ENCODE measurements around the gene ITPRIPL2. TPM values are rescaled to one million over a fixed set of nuclear protein-coding genes. Genes with fewer than 3 reads are reported as not detected.

The ITPRIPL2 gene
- total and polyA plus RNA-seq, 2 of the 13 experiments (the other 11 are each of a cell fraction or from before 2014, with no cell fraction given): 5.9 to 12.6 TPM

GRCh38 chr16:19130852-19131824, 17.4 kb downstream of the ITPRIPL2 start (continued):
- TF ChIP-seq XRCC5 (optimal IDR thresholded peaks at IDR 0.05; ENCODE audit: low read length): no peak
- TF ChIP-seq PLSCR1 (CRISPR knock-in tag; IDR thresholded peaks at IDR 0.05; ENCODE audit: borderline replicate concordance): no peak
- TF ChIP-seq ZSCAN20 (CRISPR knock-in tag; IDR thresholded peaks at IDR 0.05; ENCODE audit: borderline replicate concordance): no peak
- no peak for TF ChIP-seq HES4 (CRISPR knock-in tag; IDR thresholded peaks at IDR 0.05; ENCODE audit: borderline replicate concordance)
- TF ChIP-seq FOXA1 (IDR thresholded peaks at IDR 0.05): no peak
- TF ChIP-seq FOXA1 (CRISPR knock-in tag; IDR thresholded peaks at IDR 0.05): no peak
- peak; percentile 41 for TF ChIP-seq ZNF18 (CRISPR knock-in tag; IDR thresholded peaks at IDR 0.05; ENCODE audit: insufficient replicate concordance)
- TF ChIP-seq PHF21A (CRISPR knock-in tag; IDR thresholded peaks at IDR 0.05): peak; percentile 47; the same call in 1 of the 2 replicates
- TF ChIP-seq ESRRA (CRISPR knock-in tag; IDR thresholded peaks at IDR 0.05; ENCODE audit: low read depth): no peak
- 0 out of 2 replicates have a peak, but pooled peaks have one; percentile 4 for TF ChIP-seq HNF4A (CRISPR knock-in tag; IDR thresholded peaks at IDR 0.05)
- no peak for TF ChIP-seq KLF13 (CRISPR knock-in tag; IDR thresholded peaks at IDR 0.05)
- TF ChIP-seq SAP130 (CRISPR knock-in tag; IDR thresholded peaks at IDR 0.05; ENCODE audit: low read depth): peak; percentile 20; the same call in 1 of the 2 replicates
- TF ChIP-seq ZNF292 (CRISPR knock-in tag; IDR thresholded peaks at IDR 0.05; ENCODE audit: borderline replicate concordance, low read depth): peak; percentile 46; the same call in 1 of the 2 replicates
- TF ChIP-seq ARID2 (CRISPR knock-in tag; IDR thresholded peaks at IDR 0.05; ENCODE audit: borderline replicate concordance): no peak
- TF ChIP-seq ZNF17 (CRISPR knock-in tag; IDR thresholded peaks at IDR 0.05): no peak
- TF ChIP-seq ZNF672 (CRISPR knock-in tag; IDR thresholded peaks at IDR 0.05): no peak
- TF ChIP-seq ZNF713 (CRISPR knock-in tag; IDR thresholded peaks at IDR 0.05): 0 out of 2 replicates have a peak, but pooled peaks have one; percentile 25
- peak; percentile 12; the same call in 1 of the 2 replicates for TF ChIP-seq ARID5B (CRISPR knock-in tag; IDR thresholded peaks at IDR 0.05)

Measured in HepG2 (cell line).